NCI-H1048 (cell line): ENCODE measurements around the gene HGD.
"Not testable (repeated sequence)": the region's sequence is repeated elsewhere in the genome, so short reads cannot be mapped to it uniquely, and the experiment has no call there.

Experiments used
- DNase-seq: peaks from one replicate; lab custom pipeline; 2025; lab: John Stamatoyannopoulos, UW

Gene HGD

GRCh38 chr3:120638820-120639219 lies 43.2 kb downstream of the HGD start:
- not testable (repeated sequence) for DNase-seq

- no peak for DNase-seq
Measured at GRCh38 chr3:120637851-120638559, 44.0 kb downstream of the HGD start.

- no peak for DNase-seq
Measured at GRCh38 chr3:120636795-120637401, 45.1 kb downstream of the HGD start.

GRCh38 chr3:120634539-120634938 lies 47.5 kb downstream of the HGD start:
- no peak for DNase-seq

- no peak for DNase-seq
Measured at GRCh38 chr3:120625159-120625586, 56.9 kb downstream of the HGD start.

GRCh38 chr3:120623727-120624093 lies 58.3 kb downstream of the HGD start:
- no peak for DNase-seq

- DNase-seq, result peak; percentile 33
Measured at GRCh38 chr3:120622870-120623726, 58.9 kb downstream of the HGD start.

- no peak for DNase-seq
Measured at GRCh38 chr3:120622457-120622856, 59.6 kb downstream of the HGD start.

- DNase-seq, result not testable (repeated sequence)
Measured at GRCh38 chr3:120616745-120617144, 65.3 kb downstream of the HGD start.

- no peak for DNase-seq
Measured at GRCh38 chr3:120615847-120616609, 66.0 kb downstream of the HGD start.

- DNase-seq, result no peak
Measured at GRCh38 chr3:120614765-120615164, 67.3 kb downstream of the HGD start.

GRCh38 chr3:120608506-120608905 lies 73.5 kb downstream of the HGD start:
- DNase-seq, result no peak

- no peak for DNase-seq
Measured at GRCh38 chr3:120604784-120605183, 77.3 kb downstream of the HGD start.

GRCh38 chr3:120604382-120604781 lies 77.7 kb downstream of the HGD start:
- DNase-seq, result no peak

- no peak for DNase-seq
Measured at GRCh38 chr3:120602682-120603081, 79.4 kb downstream of the HGD start.

GRCh38 chr3:120601554-120601953 lies 80.5 kb downstream of the HGD start:
- no peak for DNase-seq

GRCh38 chr3:120599211-120599610 lies 82.8 kb downstream of the HGD start:
- DNase-seq, result no peak

- no peak for DNase-seq
Measured at GRCh38 chr3:120597445-120598049, 84.5 kb downstream of the HGD start.

GRCh38 chr3:120596853-120597223 lies 85.2 kb downstream of the HGD start:
- DNase-seq, result no peak

- DNase-seq, result peak; percentile 94
Measured at GRCh38 chr3:120596116-120596852, 85.8 kb downstream of the HGD start, which contains the start of gene NDUFB4. TSS of gene NDUFB4 (plus strand) at chr3:120596336. CDS start at chr3:120596360, 24 bp downstream.

- DNase-seq, result no peak
Measured at GRCh38 chr3:120595788-120596115, 86.3 kb downstream of the HGD start.
